Measurements from ENCODE around the gene TNIK. TPM values are rescaled to one million over a fixed set of nuclear protein-coding genes. Genes with fewer than 3 reads are reported as not detected.

TNIK gene
- total and polyA plus RNA-seq, 3 donors from 2014 or later, result 39.3 to 99.6 (median 83.5) TPM

DNA sequence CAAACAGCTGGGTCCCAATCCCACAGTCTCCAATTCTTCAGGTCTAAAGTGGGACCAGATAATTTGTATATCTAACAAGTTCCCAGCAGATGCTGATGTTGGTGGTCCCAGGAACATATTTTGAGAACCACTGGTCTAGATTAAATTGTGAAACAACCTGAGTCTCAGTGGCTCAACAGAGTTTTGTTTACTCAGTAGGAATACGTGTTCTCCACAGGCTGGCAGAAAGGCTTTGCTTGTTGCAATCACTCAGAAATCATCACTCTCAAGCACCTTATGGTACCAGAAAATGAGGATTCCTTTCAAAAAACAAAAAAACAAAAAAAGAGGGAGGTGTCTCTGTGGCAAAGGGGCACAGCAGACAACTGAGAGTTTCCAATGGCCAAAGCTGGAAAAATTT lies 118.0 kb downstream of the TNIK start:
- H3K27me3 ChIP-seq, result no peaks in the 10 kb centered on the region
- intact Hi-C loops (cut with DNase I; ENCODE audit: low total_unique reads), result no loop called here
- 93 to 100% methylated on average over 1 of the region's 1 CpG for WGBS, 2 donors
- no peak overlapping the region for H3K4me3 ChIP-seq
- H3K36me3 ChIP-seq (ENCODE audit: low read depth, missing control alignments), result no peaks in the 10 kb centered on the region
- TF ChIP-seq POLR2A (IDR thresholded peaks at IDR 0.05), result no peak
- TF ChIP-seq, protein P1, sequence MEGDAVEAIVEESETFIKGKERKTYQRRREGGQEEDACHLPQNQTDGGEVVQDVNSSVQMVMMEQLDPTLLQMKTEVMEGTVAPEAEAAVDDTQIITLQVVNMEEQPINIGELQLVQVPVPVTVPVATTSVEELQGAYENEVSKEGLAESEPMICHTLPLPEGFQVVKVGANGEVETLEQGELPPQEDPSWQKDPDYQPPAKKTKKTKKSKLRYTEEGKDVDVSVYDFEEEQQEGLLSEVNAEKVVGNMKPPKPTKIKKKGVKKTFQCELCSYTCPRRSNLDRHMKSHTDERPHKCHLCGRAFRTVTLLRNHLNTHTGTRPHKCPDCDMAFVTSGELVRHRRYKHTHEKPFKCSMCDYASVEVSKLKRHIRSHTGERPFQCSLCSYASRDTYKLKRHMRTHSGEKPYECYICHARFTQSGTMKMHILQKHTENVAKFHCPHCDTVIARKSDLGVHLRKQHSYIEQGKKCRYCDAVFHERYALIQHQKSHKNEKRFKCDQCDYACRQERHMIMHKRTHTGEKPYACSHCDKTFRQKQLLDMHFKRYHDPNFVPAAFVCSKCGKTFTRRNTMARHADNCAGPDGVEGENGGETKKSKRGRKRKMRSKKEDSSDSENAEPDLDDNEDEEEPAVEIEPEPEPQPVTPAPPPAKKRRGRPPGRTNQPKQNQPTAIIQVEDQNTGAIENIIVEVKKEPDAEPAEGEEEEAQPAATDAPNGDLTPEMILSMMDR (IDR thresholded peaks at IDR 0.05), result no peak
- no peaks in the 10 kb centered on the region for H3K9me3 ChIP-seq
- H3K4me1 ChIP-seq, result no peaks in the 10 kb centered on the region
- DNase-seq, result no peak
- no peak overlapping the region for H3K27ac ChIP-seq

DNA sequence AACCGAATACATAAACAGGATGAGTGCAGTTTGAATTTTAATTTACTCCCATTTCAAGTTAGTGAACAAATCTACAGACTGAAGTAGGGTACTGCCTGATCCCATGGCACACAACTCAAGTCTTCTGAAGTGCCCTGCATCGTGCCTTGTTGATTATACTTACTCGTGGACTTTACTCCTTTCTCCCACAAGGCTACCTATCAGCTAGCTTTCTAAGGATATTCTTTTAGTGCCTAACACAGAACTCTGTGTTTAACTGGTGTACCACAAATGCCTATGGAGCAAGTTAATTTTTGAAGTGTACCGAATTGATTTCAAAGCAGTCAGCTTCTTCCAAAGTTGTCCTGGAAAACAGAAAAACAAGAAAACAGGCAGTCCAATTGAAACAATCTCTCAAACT lies 119.8 kb downstream of the TNIK start:
- no peak for DNase-seq
- Histone ChIP-seq H3K27me3 (no peaks in the 10 kb centered on the region), H3K9me3 (no peaks in the 10 kb centered on the region), H3K36me3 (ENCODE audit: low read depth, missing control alignments) (no peaks in the 10 kb centered on the region), H3K4me1 (no peaks in the 10 kb centered on the region), H3K27ac (no peak overlapping the region), H3K4me3 (no peak overlapping the region)
- 88 to 90% methylated on average over 4 of the region's 4 CpGs for WGBS, 2 donors
- TF ChIP-seq, protein P1 (IDR thresholded peaks at IDR 0.05), result no peak
- TF ChIP-seq POLR2A (IDR thresholded peaks at IDR 0.05), result no peak
- intact Hi-C loops (cut with DNase I; ENCODE audit: low total_unique reads), result no loop called here

DNA sequence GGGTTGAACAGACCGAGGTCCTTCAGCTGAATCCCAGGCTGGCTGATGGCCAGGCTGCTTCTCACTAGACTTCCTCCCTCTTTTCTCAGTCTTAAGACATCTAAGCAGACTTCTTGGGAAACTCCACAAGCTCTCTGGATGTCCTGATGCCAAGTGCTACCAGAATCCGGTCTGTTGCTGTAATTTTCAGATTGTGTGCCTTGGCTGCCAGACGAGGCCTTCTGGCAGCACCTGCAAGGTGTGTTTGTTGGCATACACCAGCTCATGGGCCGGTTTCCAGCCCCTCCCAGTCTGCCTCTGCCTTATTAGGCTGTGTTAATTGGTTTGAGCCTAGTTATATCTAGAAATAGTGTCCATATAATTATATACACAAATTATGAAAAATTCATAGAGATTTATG lies 120.6 kb downstream of the TNIK start:
- Histone ChIP-seq H3K4me3 (no peak overlapping the region), H3K36me3 (ENCODE audit: low read depth, missing control alignments) (no peaks in the 10 kb centered on the region), H3K9me3 (no peaks in the 10 kb centered on the region), H3K27ac (no peak overlapping the region), H3K27me3 (no peaks in the 10 kb centered on the region), H3K4me1 (no peaks in the 10 kb centered on the region)
- intact Hi-C loops (cut with DNase I; ENCODE audit: low total_unique reads), result no loop called here
- TF ChIP-seq, protein P1 (IDR thresholded peaks at IDR 0.05), result no peak
- no peak for TF ChIP-seq POLR2A (IDR thresholded peaks at IDR 0.05)
- 82 to 85% methylated on average over 4 of the region's 4 CpGs for WGBS, 2 donors
- no peak for DNase-seq

DNA sequence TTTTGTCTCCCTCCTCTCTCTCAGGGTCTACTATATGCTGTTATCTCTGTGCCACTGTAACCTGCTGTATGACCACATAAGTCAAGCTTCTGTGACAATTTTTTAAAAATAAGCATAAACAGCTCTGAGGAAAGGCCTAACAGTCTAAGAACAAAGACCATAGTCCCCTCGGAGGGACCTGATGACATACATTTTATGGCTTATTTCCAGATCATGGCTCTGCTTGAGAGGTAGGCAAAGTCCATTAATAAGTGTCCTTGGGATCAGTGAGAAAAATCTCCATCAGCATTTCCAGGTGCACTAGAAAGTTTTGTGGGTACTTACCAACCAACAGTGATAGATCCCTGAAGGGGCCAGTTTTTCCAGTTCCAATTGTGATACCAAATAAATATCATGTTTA lies 123.8 kb downstream of the TNIK start:
- WGBS, 2 donors, result 61 to 80% methylated on average over 1 of the region's 1 CpG
- intact Hi-C loops (cut with DNase I; ENCODE audit: low total_unique reads), result no loop called here
- Histone ChIP-seq H3K4me1 (no peaks in the 10 kb centered on the region), H3K27me3 (no peaks in the 10 kb centered on the region), H3K4me3 (no peak overlapping the region), H3K9me3 (no peaks in the 10 kb centered on the region), H3K27ac (no peak overlapping the region), H3K36me3 (ENCODE audit: low read depth, missing control alignments) (no peaks in the 10 kb centered on the region)
- no peak for TF ChIP-seq POLR2A (IDR thresholded peaks at IDR 0.05)
- TF ChIP-seq, protein P1 (IDR thresholded peaks at IDR 0.05), result no peak
- DNase-seq, result no peak

DNA sequence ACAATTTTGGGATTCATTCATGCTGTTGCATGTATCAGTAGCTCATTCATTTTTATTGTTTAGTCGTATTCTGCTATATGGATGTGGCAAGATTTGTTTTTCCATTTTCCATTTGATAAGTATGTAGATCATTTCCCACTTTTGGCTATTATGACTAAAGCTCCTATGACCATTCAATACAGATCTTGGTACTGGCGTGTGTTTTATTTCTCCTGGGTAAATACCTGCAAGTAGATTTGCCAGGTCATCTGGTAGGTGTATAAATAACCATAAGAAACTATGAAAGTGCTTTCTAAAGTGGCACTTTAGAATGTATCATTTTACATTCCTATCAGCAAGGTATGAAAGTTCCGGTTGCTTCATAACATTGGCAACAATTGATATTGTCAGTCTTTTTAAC lies 124.6 kb downstream of the TNIK start:
- Histone ChIP-seq H3K4me3 (no peak overlapping the region), H3K27me3 (no peaks in the 10 kb centered on the region), H3K4me1 (no peaks in the 10 kb centered on the region), H3K27ac (no peak overlapping the region), H3K9me3 (no peaks in the 10 kb centered on the region), H3K36me3 (ENCODE audit: low read depth, missing control alignments) (no peaks in the 10 kb centered on the region)
- TF ChIP-seq POLR2A (IDR thresholded peaks at IDR 0.05), result no peak
- TF ChIP-seq, protein P1 (IDR thresholded peaks at IDR 0.05), result no peak
- WGBS, 2 donors, result 81 to 86% methylated on average over 3 of the region's 3 CpGs
- no peak for DNase-seq
- intact Hi-C loops (cut with DNase I; ENCODE audit: low total_unique reads), result no loop called here
